GM21423 (cell line): ENCODE data around the gene GJC2.
"Not testable (repeated sequence)": the region's sequence is repeated elsewhere in the genome, so short reads cannot be mapped to it uniquely, and the experiment has no call there.

Source experiments
- ATAC-seq: cut with Tn5 transposase; IDR thresholded peaks from one replicate; pipeline ENCODE4 v1.9.1; 2021; ENCODE audit warnings: mild to moderate bottlenecking, moderate library complexity; ENCODE audit not compliant: unreplicated experiment

Gene GJC2

DNA sequence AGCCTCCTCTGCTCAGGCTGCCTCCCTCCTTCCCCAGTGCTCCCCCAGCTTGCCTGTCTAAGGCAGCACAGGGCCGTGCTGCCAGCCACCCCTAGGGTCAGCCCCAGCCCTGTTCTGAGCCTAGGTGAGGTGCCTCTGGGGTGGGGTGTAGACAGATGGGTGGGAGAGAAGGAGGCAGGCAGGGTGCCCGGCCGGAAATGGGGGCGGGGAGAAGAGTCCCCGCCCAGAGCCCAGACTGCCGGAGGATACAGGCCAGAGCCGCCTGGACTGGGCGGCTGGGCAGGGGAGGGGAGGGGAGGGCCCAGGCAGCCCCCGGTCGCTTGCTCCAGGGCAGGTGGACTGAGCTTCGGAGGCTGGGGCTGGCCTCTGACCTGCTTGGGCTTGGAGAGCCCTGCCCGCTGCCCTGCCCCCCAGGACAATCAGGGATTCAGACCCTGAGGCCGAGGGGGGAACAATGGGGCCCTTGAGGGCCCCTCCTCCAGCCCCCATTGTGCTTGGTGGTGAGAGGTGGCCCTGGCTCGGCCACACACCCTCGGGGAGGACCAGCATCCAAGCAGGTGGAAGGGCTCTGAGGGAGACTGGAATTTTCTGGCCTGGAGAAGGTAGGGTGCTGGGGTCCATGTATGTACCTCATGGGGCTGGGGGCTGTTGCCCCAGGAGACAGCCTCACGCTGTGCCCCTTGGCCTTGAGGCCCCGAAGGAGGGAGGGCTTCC lies at the start of gene GJC2:
GJC2 (plus strand) TSS at position 525 of the 714 bp plus-strand sequence. CDS start 7,829 bp downstream, outside the sequence.
- no peak for ATAC-seq

DNA sequence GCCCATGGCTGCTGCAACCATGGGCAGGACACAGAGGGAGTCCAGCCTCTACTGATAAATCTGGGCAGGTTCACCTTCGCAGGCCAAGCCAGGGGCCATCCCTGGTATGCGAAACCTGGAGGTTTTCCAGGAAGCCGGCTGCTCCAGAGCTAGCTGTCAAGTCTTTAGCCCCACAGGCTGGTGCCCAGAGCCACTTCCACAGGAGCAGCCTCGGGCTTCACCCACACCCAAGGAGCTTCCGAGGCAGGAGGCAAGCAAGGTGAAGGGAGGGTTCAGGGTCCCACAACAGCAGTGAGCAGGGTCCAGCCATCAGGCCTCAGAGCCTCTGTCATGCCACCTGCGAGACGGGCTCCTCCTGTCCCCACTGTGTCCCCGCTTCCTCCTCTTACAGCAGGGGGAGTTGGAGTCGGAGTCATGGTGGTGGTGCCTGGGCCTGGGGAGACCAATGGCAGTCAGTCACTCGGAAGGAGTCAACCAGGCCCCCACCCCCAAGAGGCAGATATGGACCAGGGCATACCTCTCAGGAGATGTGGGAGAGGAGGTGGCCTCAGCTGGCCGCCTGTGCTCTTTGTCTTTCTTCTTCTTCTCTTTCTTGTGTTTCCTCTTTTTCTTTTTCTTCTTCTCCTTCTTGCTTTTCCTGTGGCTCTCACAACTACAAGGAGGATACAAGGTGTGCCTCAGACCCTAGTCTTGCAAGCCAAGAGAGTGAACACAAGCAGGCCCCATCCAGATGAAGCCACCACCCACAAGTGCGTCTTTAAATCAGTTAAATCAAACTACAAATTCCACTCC lies 48.7 kb upstream of the GJC2 start:
- ATAC-seq, result no peak

DNA sequence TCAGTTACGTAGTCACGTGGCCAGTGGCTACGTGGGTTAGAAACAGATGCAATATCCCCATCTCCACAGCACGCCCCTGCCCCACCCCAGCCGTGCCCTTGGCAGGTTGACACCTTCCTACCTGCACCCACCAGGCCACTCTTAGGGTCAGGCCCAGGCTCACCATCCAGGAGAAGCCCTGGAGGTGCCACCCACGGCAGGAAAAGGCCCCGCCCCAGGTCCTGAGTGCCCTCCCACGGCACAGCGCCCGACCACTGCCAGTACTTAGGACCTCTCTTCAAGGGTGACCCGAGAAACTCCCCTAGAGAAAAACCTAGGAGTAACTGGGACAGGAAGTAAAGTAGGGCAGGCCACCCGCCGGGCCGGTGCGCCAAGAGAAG lies 48.1 kb upstream of the GJC2 start:
- ATAC-seq, result no peak

DNA sequence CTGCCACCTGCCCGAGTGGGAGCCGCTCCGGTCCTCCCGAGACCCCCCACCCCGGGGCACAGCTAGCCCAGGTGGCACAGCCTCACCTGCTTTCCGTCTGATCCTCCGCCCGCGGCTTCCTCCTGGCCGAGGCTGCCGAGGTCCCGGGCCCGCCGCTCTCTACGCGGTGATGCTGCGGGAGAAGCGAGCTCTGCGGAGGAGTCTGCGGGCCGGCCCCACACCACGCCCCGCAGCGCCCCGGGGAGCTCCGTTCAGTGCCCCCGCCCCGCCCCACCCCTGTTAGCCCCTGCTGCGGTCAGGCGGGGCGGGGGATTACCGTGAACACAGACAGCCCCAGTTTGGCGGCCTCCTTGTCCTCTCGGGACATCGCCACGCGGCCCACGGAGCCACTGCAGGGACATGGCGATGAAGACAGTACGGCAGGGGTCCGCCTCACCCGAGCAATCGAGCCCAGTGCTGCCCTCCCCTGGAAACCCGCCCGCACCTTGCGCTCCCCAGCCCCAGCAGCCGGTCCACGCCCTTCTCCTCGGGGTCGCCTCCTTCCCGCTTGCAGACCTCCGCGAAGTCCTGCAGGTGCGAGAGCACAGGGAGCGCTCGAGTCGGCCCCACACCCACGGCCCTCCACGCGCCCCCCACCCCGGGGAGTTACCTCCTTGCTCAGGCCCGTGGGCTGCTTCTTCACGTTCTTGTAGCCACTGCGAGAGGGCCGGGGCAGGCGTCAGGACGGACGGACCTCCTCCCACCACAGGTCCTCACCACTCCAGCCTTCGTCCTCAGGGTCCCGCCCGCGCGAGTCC lies 47.5 kb upstream of the GJC2 start:
- ATAC-seq, result peak; percentile 23

DNA sequence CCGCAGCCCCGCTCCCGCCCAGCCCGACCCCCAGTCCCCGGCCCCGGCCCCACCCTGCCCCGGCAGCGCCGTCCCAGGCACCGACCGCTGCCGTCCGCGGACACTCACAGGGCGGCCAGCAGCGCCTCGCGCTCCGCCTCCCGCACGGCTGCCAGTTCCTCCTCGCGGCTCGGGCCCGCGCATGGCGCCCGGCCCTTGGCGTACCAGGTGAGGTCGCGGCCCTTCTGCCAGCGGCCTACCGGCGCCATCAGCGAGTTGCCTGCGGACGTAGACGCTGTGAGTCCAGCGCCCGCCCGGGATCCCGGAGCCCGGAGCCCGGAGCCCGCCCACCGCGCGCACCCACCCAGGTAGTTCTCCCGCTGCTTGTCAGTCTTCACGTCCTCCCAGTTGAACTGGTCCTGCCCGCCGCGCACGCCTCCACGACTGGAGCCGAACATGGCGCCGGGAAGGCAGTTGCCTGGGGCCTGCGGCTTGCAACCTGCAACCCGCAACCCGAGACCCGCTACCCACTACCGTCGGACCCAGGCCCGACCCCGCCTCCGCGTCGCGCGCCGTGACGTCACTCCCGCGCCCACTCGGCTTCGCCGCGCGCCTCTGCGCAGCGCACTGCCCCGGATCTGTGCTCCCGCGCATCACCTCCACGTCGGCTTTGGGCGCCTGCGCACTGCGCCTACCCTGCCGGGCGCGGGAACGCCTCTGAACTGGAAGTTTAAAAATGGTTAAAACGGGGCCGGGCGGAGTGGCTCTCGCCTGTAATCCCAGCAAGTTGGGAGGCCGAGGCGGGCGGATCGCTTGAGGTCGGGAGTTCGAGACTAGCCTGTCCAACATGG lies 46.7 kb upstream of the GJC2 start, which contains the start of gene C1orf35:
C1orf35 (minus strand) TSS at position 535 of the 830 bp plus-strand sequence; CDS start at position 437, 98 bp downstream.
- peak; percentile 66 for ATAC-seq

DNA sequence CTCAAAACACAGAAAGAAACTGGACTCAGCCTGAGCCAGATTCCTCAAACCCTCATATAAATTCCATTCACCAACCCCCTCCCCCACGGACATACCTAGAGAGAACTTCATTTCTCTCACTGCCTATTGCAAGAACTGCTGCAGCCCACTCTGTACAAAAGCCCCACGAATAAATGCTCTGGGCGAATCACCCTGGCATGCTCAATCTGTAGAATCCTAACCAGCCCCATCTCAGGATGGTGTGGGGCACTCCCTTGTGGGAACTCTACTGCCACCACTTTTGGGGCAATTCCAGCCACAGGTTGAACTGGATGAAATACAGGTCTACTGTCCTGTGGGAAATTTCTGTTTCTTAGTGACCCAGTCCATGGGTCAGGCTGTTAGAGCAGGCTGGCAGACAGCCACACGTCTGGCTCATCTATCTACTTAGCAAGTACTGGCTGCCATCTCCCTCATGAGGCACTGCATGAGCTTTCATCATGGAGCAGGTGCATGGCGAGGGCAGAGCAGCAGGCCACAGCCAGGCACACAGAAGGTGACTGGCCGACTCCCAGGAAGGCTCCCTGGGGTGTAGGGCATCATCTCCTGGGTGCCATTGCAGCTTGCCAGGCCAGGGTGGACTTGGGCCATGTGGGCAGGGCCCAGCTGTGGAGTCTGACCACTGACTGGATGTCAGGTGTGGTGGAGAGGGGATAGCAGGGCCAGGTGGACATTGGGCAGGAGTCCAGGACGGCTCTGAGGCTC lies 45.0 kb upstream of the GJC2 start:
- ATAC-seq, result no peak

DNA sequence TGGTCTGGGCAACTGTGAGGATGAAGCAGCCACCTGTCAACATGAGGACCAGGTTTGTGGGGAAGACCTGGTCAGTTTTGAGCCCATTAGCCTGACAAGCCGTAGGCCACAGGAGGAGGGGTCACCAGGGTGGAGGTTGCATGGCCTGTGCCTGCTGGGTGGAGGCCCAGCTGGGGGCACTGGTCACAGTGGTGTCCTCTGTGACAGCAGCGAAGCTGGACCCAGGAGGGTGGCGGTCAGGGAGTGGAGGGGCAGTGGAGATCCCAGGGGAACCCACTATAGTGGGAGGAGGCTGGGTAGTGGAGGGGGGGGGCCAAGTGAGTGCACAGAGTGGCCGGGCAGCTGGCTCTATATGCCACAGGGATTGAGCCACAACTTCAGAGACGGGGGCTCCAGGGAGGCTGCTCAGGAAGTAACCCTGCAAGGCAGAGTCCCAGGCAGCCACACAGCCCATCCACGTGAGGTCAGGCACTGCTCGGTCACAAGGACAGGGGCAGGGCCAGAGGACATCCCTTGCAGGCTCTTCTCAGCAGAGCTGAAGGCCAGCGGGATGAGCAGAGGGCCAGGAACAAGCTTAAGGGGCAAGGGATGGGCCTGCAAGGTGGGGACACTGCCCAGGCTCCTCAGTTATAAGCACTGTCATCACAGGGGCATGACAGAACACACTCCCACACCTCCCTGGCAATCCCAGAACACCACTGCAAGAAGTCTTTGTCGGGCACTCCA lies 44.3 kb upstream of the GJC2 start:
- ATAC-seq, result no peak

DNA sequence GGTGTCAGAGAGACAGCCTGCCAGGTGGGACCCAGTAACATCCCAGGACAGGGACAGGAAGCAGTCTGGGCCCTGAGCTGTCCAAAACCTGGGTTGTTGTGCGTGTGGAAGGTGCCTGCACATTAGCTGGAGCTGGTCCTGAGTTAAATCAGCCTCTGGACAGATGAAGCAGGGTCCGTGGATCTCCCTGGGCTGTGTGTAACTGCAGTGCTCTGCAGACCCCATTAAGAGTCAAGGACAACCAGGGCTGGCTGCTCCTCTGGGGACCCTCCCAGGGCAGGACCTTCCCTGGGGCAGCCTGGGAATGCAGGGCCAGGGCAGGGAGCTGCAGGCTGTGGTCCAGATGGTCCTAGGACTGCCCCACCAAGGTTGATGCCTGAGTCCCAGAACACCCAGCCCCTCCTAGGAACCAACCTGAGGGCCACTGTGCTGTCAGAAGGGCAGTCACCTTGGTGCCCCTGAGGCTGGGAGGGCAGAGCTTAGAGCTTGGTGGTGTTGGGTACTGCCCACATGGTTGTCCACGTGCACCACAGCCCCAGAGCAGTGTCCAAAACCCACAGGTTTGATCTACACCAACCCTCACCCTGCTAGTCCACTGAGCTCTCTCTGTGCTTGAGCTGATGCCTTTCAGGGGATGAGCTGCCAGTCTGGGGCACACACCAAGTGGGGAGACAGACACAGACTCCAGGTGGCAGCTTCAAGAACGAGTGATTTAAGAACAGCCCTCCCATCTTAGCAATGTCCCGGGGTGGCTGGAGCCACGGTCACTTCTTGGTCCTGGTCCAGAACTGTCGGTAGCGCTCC lies 43.5 kb upstream of the GJC2 start:
- no peak for ATAC-seq

DNA sequence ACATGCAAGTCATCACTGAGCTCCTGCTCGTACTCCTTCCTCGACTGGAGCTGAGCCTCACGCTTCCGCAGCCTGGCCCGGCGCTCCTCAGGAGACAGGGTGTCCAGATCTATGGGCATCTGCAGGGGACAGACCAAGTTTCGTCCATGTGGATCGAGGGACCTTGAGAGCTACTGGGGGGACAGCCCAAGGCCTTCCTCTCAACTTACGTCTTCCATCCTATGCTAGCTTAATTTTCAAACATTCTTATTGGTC lies 43.0 kb upstream of the GJC2 start:
- no peak for ATAC-seq

DNA sequence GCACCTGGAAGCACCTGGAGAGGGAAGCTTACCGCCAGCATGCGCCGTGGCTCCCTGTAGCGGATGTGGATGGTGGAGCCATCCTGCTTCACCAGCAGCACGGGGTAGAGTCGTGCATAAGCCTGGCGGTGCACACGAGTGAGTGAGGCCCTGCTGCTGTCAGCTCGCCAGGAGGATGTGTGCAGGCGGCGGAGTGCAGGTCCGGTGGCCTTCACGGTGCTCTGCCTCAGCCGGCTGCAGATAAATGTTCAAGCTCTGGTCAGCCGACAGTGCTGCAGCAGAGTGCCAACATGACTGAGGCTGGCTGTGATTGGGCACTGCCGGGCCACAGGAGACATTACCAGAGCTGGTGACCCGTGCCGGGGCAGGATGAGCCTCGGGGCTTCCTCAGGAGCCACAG lies 42.1 kb upstream of the GJC2 start:
- no peak for ATAC-seq

DNA sequence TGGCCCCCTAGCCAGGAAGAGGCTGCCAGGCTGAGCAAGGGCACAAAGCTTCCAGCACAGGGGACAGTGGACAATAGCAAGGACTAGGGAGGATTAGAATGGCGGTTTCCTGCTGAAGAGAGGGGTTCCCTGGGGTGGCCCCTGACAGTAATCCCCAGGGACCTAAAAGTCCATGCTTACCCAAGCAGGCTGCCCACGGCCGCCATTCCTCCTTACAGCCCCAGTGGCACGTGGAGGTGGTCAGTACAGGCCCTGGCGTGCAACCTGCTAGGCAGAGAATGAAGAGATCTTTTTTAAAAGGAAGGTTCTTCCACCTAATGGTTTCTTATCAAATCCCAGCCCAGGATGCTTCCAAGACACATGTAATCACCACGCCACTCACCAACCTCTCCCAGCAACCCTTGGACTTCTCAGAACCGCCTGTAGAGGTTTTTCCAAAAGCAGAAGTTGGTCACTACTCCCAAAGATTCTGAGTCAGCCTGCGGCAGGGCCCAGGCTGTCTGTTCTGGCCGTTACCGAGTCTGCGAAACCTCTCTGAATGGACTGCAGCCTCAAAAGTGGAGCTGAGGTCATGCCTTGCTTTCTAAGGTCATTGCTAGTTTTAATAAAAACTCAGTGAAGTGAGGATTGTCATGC lies 41.6 kb upstream of the GJC2 start:
- no peak for ATAC-seq

DNA sequence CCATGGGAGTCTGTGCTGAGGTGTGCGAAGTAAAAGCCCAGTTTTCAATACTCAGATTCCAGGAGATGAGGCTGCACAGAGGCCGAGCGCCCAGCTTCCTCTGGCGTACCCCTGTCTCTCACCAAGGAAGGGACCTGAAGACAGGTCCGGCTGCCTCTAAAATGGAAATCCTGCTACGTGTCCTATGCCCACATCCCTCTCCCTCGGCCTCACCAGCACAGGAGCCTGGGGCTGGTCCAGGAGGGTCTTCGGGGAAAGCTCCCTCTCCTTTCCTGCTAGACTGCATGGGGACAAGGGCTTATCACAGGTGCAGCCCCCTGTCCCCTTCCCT lies 41.0 kb upstream of the GJC2 start:
- ATAC-seq, result no peak

DNA sequence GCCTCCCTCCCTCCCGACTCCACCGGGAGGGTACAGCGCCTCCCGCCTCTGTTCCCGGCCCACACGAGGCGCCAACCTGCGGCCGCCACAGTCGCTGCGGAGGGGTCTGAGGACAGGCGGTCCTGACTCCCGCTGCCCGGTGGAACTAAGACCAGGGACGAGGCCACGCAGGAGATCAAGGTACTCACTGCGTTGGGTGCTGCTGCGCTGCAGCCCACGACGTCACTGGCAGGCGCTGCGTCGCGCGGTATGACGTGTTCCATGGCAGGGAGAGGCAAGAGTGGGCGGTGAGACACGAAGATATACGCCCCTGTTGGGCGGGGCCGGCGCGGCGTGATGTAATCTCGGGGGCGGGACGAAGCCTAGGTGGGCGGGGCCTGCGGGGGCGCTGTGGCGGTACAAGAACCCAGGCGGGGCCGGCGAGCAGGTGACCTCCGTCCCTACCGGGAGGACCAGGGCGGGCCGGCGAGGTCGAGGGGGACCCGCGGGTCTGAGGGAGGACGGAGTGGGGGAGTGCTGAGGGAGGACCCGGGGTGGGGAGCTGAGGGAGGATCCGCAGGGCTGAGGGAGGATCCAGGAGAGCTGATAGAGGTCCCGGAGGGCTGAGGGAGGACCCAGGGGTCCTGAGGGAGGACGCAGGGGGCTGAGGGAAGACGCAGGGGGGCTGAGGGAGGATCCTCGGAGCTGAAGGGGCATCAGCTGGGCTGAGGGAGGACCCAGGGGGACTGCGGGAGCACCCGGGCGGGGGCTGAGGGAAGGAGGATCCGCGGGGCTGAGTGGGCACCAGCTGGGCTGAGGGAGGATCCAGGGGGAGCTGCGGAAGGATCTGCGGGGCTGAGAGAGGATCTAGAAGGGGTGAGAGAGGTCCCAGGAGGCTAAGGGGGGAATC lies 40.4 kb upstream of the GJC2 start, which contains the start of gene MRPL55:
MRPL55 (minus strand) TSS at position 227 of the 889 bp plus-strand sequence. CDS start 1,039 bp downstream, outside the sequence.
- ATAC-seq, result peak; percentile 90

DNA sequence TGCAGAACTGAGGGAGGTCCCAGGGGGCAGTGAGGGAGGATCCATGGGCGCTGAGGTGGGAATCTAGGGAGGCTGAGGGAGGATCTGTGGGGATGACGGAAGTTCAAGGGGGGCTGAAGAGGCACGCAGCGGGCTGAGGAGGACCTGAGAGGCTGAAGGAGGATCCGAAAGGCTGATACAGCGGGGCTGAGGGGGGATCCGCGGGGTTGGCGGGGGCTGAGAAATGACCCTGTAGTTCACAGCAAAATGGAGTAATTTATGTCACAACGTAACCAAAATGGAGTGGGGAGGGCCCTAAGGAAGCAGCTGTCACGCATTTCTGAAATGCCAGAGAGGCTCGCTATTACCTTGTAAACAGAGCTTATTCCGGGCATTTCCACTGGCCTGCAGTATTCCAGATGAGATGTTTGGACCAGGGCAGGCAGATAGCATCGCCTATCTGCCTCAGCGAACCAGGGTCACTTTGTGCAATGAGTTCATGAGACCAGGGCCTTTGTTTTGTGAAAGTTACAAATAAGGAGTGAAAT lies 39.7 kb upstream of the GJC2 start:
- ATAC-seq, result no peak

DNA sequence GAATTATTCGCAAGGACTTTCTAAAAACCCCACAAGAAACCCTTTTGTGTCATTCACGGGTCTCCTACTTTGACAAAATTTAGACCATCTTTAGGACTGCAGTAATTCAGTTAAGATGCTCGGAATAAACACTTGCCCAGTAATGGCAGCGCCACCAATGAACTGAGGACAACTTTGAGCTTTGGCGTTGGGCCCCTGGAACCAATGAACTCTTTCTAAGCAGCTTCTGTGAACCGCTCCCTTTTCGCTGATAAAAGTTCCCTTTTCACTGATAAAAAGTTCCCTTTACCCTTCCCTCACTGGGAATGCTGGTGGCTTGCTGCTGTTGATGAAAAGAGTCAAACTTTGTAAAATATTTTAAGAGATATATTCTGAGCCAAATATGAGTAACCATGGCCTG lies 39.2 kb upstream of the GJC2 start:
- ATAC-seq, result no peak

DNA sequence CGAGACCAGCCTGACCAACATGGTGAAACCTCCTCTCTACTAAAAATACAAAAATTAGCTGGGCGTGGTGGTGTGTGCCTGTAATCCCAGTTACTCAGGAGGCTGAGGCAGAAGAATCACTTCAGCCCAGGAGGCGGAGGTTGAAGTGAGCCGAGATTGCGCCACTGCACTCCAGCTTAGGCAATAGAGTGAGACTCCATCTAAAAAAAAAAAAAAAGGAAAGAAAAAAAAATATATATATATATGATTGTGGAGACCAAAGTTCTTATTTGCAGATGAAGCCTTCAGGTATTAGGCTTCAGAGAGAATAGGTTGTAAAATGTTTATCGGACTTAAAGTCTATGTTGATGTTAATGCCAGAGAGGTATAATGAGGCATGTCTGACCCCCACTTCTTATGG lies 38.4 kb upstream of the GJC2 start:
- ATAC-seq, result not testable (repeated sequence)

DNA sequence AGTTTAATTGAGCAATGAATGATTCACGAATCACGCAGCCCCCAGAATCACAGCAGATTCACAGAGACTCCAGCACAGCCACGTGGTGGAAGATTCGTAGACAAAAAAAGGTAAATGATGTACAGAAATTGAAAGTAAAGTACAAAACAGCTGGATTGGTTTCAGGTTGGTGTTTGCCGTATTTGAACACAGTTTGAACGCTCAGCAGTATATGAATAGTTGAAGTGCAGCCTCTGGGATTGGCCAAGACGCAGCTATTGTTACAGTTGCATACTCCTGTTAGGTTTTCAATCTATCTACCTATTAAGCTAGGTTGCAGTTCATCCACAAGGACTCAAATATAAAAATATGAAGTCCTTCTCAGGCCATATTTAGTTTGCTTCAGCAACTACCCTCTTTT lies 37.6 kb upstream of the GJC2 start:
- no peak for ATAC-seq
